B cell (primary cell): ENCODE measurements around the gene CAMK2B. TPM values are rescaled to one million over a fixed set of nuclear protein-coding genes. Genes with fewer than 3 reads are reported as not detected.
"Not testable (repeated sequence)": the region's sequence is repeated elsewhere in the genome, so short reads cannot be mapped to it uniquely, and the experiment has no call there.

Experiments
- ATAC-seq: fragments of 200-7000 bp; cut with Tn5 transposase; one replicate; pipeline ENCODE4 v1.10.0; 2021; ENCODE audit warnings: low read depth, mild to moderate bottlenecking, moderate number of reproducible peaks, moderate library complexity
- CTCF ChIA-PET: fragments of 350-600 bp; sonication (Branson Sonifier 250); formaldehyde crosslinking; loops from one replicate; lab custom pipeline; 2021; ENCODE audit warnings: antibody characterized with exemption, inconsistent platforms; lab: Charles Lee
- POLR2A ChIA-PET: fragments of 350-600 bp; sonication (Branson Sonifier 250); formaldehyde crosslinking; loops from one replicate; lab custom pipeline; 2021; ENCODE audit warnings: antibody characterized with exemption; lab: Charles Lee
- DNase-seq: peaks from one replicate; pipeline ENCODE4 v3.0.0; 2013
- H2AFZ ChIP-seq: 2 replicates; pipeline ENCODE4 v1.6.1; 2012; ENCODE audit warnings: mild to moderate bottlenecking, low read depth, low read length; ENCODE audit not compliant: insufficient read depth, poor library complexity, severe bottlenecking
- H3K27ac ChIP-seq, 2 donors: 1 replicate in 1 of 2; 2 replicates in 1 of 2; pipeline ENCODE4 v1.5.1; 2012 to 2013; ENCODE audit warnings: low read length in 2 of 2, mild to moderate bottlenecking in 2 of 2, moderate library complexity in 1 of 2
- H3K27me3 ChIP-seq, 4 experiments: fragments of 200-600 bp in 1 of 4; sonication (generic) in 1 of 4; replicated peaks in 1 of 4; 1 replicate in 2 of 4; 2 replicates in 2 of 4; pipeline versions ENCODE4 v1.6.1 to v1.7.0; 2013 to 2016; ENCODE audit warnings: low read length in 3 of 4, mild to moderate bottlenecking in 2 of 4, mixed read lengths in 1 of 4, moderate library complexity in 1 of 4; ENCODE audit not compliant: insufficient read depth in 4 of 4, control insufficient read depth in 3 of 4; ENCODE audit errors: control extremely low read depth in 1 of 4
- H3K36me3 ChIP-seq, 2 experiments: replicated peaks in 1 of 2; 1 replicate in 1 of 2; 2 replicates in 1 of 2; pipeline versions ENCODE4 v1.6.1 to v1.7.1; 2013; ENCODE audit warnings: low read length in 1 of 2; ENCODE audit not compliant: insufficient read depth in 2 of 2, control insufficient read depth in 1 of 2; ENCODE audit errors: control extremely low read depth in 1 of 2, extremely low read depth in 1 of 2
- H3K4me1 ChIP-seq, 2 donors: fragments of 200-600 bp in 1 of 2; sonication (generic) in 1 of 2; 1 replicate in 1 of 2; 2 replicates in 1 of 2; pipeline versions ENCODE4 v1.5.1 to v1.6.1; 2013 to 2017; ENCODE audit warnings: low read length in 2 of 2; ENCODE audit not compliant: control insufficient read depth in 2 of 2, insufficient read depth in 2 of 2
- H3K4me2 ChIP-seq: replicated peaks from 2 replicates; pipeline ENCODE3; 2012; ENCODE audit warnings: mild to moderate bottlenecking, low read depth, low read length; ENCODE audit not compliant: poor library complexity, severe bottlenecking
- H3K4me3 ChIP-seq, 5 experiments: fragments of 200-600 bp in 1 of 5; sonication (generic) in 1 of 5; 1 replicate in 3 of 5; 2 replicates in 2 of 5; pipeline versions ENCODE4 v1.5.1 to v1.7.0; 2011 to 2016; ENCODE audit warnings: low read length in 4 of 5, mild to moderate bottlenecking in 4 of 5, low read depth in 2 of 5, control low read depth in 1 of 5, moderate library complexity in 1 of 5; ENCODE audit not compliant: insufficient read depth in 1 of 5; ENCODE audit errors: control extremely low read depth in 1 of 5, extremely low read depth in 1 of 5
- H3K79me2 ChIP-seq: fragments of 200-600 bp; sonication (generic); one replicate; pipeline ENCODE4 v1.6.0; 2016; ENCODE audit warnings: low read length; ENCODE audit not compliant: control insufficient read depth, insufficient read depth
- H3K9ac ChIP-seq: fragments of 200-600 bp; sonication (generic); 2 replicates; pipeline ENCODE4 v1.6.1; 2017; ENCODE audit warnings: mild to moderate bottlenecking, low read length, moderate library complexity
- H3K9me3 ChIP-seq, 3 donors: one replicate each; pipeline versions ENCODE4 v1.6.1 to v1.7.1; 2013; ENCODE audit warnings: low read length in 2 of 3; ENCODE audit not compliant: control insufficient read depth in 2 of 3, insufficient read depth in 1 of 3; ENCODE audit errors: control extremely low read depth in 1 of 3
- H4K20me1 ChIP-seq: 2 replicates; pipeline ENCODE4 v1.6.0; 2012; ENCODE audit warnings: mild to moderate bottlenecking, low read length; ENCODE audit not compliant: insufficient read depth, control insufficient read depth, poor library complexity, severe bottlenecking
- H3K27ac Mint-ChIP-seq: one replicate; pipeline ENCODE4 v1.8.0; 2021; ENCODE audit warnings: mixed read lengths
- H3K27me3 Mint-ChIP-seq: one replicate; pipeline ENCODE4 v1.8.0; 2021; ENCODE audit warnings: mixed read lengths
- H3K4me1 Mint-ChIP-seq: one replicate; pipeline ENCODE4 v1.8.0; 2021; ENCODE audit warnings: mixed read lengths
- H3K4me3 Mint-ChIP-seq: one replicate; pipeline ENCODE4 v1.8.0; 2021; ENCODE audit warnings: mixed read lengths
- H3K9me3 Mint-ChIP-seq: one replicate; pipeline ENCODE4 v1.8.0; 2022; ENCODE audit warnings: mixed read lengths; ENCODE audit not compliant: insufficient read depth
- CTCF ChIP-seq: fragments of 200-600 bp; IDR thresholded peaks from one replicate; pipeline ENCODE4 v1.8.0; 2022; ENCODE audit warnings: antibody characterized with exemption, mild to moderate bottlenecking
- EZH2 ChIP-seq: IDR thresholded peaks from 2 replicates; pipeline ENCODE4 v1.6.1; 2012; ENCODE audit warnings: borderline replicate concordance, low read depth, mild to moderate bottlenecking, moderate library complexity, low read length; ENCODE audit not compliant: insufficient read depth, poor library complexity, severe bottlenecking
- WGBS: methylation state at CpG from one replicate; pipeline ENCODE4 v1.1.5; 2013; ENCODE audit warnings: missing lambda C conversion rate; ENCODE audit not compliant: insufficient coverage; 5-methylcytosine and 5-hydroxymethylcytosine counted together
- intact Hi-C: fragments of 100-400 bp; cut with micrococcal nuclease; formaldehyde crosslinking; loops from one replicate; pipeline ENCODE4 v1.10.0; 2022
- polyA plus RNA-seq: library from polyadenylated mRNA; depleted of rRNA; stranded (reverse); fragments of >200 nt; gene quantifications from 2 replicates; pipeline ENCODE4 v1.2.3, GENCODE V29; 2012
- total RNA-seq, 2 donors: library from RNA; stranded (reverse); fragments of 120-200 nt in 1 of 2; gene quantifications; 1 replicate in 1 of 2; 2 replicates in 1 of 2; pipeline versions ENCODE4 v1.2.3 to v1.2.4, GENCODE V29; 2013 to 2022

CAMK2B gene
- total and polyA plus RNA-seq, 2 donors (not counting 1 experiment from before 2014, with no cell fraction given), result 0.42 TPM; not detected in 1

GRCh38 chr7:44172352-44172751 lies 153.0 kb downstream of the CAMK2B start:
- H3K27me3 ChIP-seq, result peaks cover 0 to 16% (median 1%) of the 10 kb centered on the region in 4 experiments
- DNase-seq (no peak), ATAC-seq (no peak)
- no peak for TF ChIP-seq CTCF
- no peak for TF ChIP-seq EZH2
- H3K27ac Mint-ChIP-seq, result no peak overlapping the region
- H3K36me3 ChIP-seq, result no peaks in the 10 kb centered on the region
- no peak overlapping the region for H3K4me3 ChIP-seq
- H3K4me1 Mint-ChIP-seq, result peaks cover 15% of the 10 kb centered on the region
- H3K27me3 Mint-ChIP-seq, result peaks cover 26% of the 10 kb centered on the region
- CTCF ChIA-PET, result no interaction called here
- H2AFZ ChIP-seq, result no peak overlapping the region
- H4K20me1 ChIP-seq, result no peaks in the 10 kb centered on the region
- intact Hi-C loops, result no loop called here
- POLR2A ChIA-PET, result no interaction called here
- no peaks in the 10 kb centered on the region for H3K9me3 ChIP-seq
- H3K4me1 ChIP-seq, result peaks cover 7 to 13% of the 10 kb centered on the region in 2 donors
- H3K27ac ChIP-seq, result no peak overlapping the region
- H3K9me3 Mint-ChIP-seq, result no peaks in the 10 kb centered on the region
- H3K4me2 ChIP-seq, result no peak overlapping the region
- H3K79me2 ChIP-seq, result no peaks in the 10 kb centered on the region
- H3K4me3 Mint-ChIP-seq, result no peak overlapping the region
- H3K9ac ChIP-seq, result no peak overlapping the region

GRCh38 chr7:44171901-44172300 lies 153.5 kb downstream of the CAMK2B start:
- H3K9ac ChIP-seq, POLR2A ChIA-PET, ATAC-seq, H3K9me3 Mint-ChIP-seq, H3K4me2 ChIP-seq, H4K20me1 ChIP-seq, DNase-seq, CTCF ChIA-PET, H3K9me3 ChIP-seq, H3K4me3 ChIP-seq, H3K27ac ChIP-seq, H2AFZ ChIP-seq, intact Hi-C loops, H3K79me2 ChIP-seq, H3K4me3 Mint-ChIP-seq, H3K27ac Mint-ChIP-seq, H3K36me3 ChIP-seq: not testable (repeated sequence)
- Histone ChIP-seq H3K27me3 (peaks cover 0 to 16% (median 1%) of the 10 kb centered on the region in 4 experiments), H3K4me1 (peaks cover 7 to 13% of the 10 kb centered on the region in 2 donors)
- 86% methylated on average over 7 of the region's 9 CpGs for WGBS
- peaks cover 15% of the 10 kb centered on the region for H3K4me1 Mint-ChIP-seq
- H3K27me3 Mint-ChIP-seq, result peaks cover 22% of the 10 kb centered on the region
